Hepatocyte (in vitro differentiated cells): ENCODE results near the gene MAD1L1. TPM values are rescaled to one million over a fixed set of nuclear protein-coding genes. Genes with fewer than 3 reads are reported as not detected.
"Not testable (repeated sequence)": the region's sequence is repeated elsewhere in the genome, so short reads cannot be mapped to it uniquely, and the experiment has no call there.

Experiments used
- DNase-seq: peaks from one replicate; pipeline ENCODE4 v3.0.0-alpha.2; 2016; ENCODE audit warnings: low spot score
- H2AFZ ChIP-seq: fragments of 200-600 bp; sonication (generic); 2 replicates; pipeline ENCODE4 v1.6.0; 2016; ENCODE audit warnings: antibody characterized with exemption, mild to moderate bottlenecking
- H3K27ac ChIP-seq: fragments of 200-600 bp; sonication (generic); 2 replicates; pipeline ENCODE4 v1.5.1; 2016; ENCODE audit warnings: mild to moderate bottlenecking
- H3K27me3 ChIP-seq: fragments of 200-600 bp; sonication (generic); 2 replicates; pipeline ENCODE4 v1.6.1; 2016
- H3K36me3 ChIP-seq: fragments of 200-600 bp; sonication (generic); replicated peaks from 2 replicates; pipeline ENCODE4 v1.5.1; 2016; ENCODE audit warnings: low read depth; ENCODE audit not compliant: insufficient read depth
- H3K4me1 ChIP-seq: fragments of 200-600 bp; sonication (generic); 2 replicates; pipeline ENCODE4 v1.5.1; 2016; ENCODE audit warnings: mild to moderate bottlenecking, moderate library complexity; ENCODE audit not compliant: insufficient read depth
- H3K4me2 ChIP-seq: fragments of 200-600 bp; sonication (generic); 2 replicates; pipeline ENCODE4 v1.6.0; 2016
- H3K4me3 ChIP-seq: fragments of 200-600 bp; sonication (generic); 2 replicates; pipeline ENCODE4 v1.5.1; 2016; ENCODE audit warnings: mild to moderate bottlenecking
- H3K79me2 ChIP-seq: fragments of 200-600 bp; sonication (generic); 2 replicates; pipeline ENCODE4 v1.6.0; 2017; ENCODE audit warnings: mild to moderate bottlenecking
- H3K9me2 ChIP-seq: fragments of 200-600 bp; sonication (generic); replicated peaks from 2 replicates; pipeline ENCODE4 v1.6.0; 2017; ENCODE audit warnings: mild to moderate bottlenecking; ENCODE audit not compliant: insufficient read depth
- H3K9me3 ChIP-seq: fragments of 200-600 bp; sonication (generic); 2 replicates; pipeline ENCODE4 v1.5.1; 2016; ENCODE audit warnings: low read depth, mild to moderate bottlenecking
- H4K20me1 ChIP-seq: fragments of 200-600 bp; sonication (generic); 2 replicates; pipeline ENCODE4 v1.6.0; 2016; ENCODE audit warnings: mild to moderate bottlenecking; ENCODE audit not compliant: insufficient read depth, poor library complexity, severe bottlenecking
- EZH2 ChIP-seq: fragments of 200-600 bp; sonication (generic); IDR thresholded peaks from 2 replicates; pipeline ENCODE4 v1.6.1; 2016; ENCODE audit warnings: antibody characterized with exemption, mild to moderate bottlenecking, borderline replicate concordance
- EZH2phosphoT487 ChIP-seq: fragments of 200-600 bp; sonication (generic); IDR thresholded peaks from one replicate; pipeline ENCODE4 v1.6.1; 2018; ENCODE audit warnings: antibody characterized with exemption, mild to moderate bottlenecking, low read depth, moderate library complexity; ENCODE audit not compliant: unreplicated experiment, severe bottlenecking
- WGBS: methylation state at CpG from one replicate; pipeline ENCODE4 v1.1.6; 2016; ENCODE audit warnings: low lambda C conversion rate; ENCODE audit errors: missing lambda C conversion rate; 5-methylcytosine and 5-hydroxymethylcytosine counted together
- polyA plus RNA-seq: library from polyadenylated mRNA; unstranded; fragments of >200 nt; fragmentation: Nextera tagmentation; extraction: Ambion mirVana; gene quantifications from 2 replicates; pipeline ENCODE4 v1.2.1, GENCODE V29; 2016
- total RNA-seq: library from RNA; depleted of rRNA; stranded (reverse); fragments of >200 nt; gene quantifications from 2 replicates; pipeline ENCODE4 v1.2.3, GENCODE V29; 2014
- TF ChIP-seq, protein P1 (sequence below): fragments of 200-600 bp; sonication (generic); IDR thresholded peaks from 2 replicates; pipeline ENCODE4 v1.5.1; 2016; ENCODE audit warnings: antibody characterized with exemption, mild to moderate bottlenecking; ENCODE audit not compliant: poor library complexity

The MAD1L1 gene
- total and polyA plus RNA-seq, 2 experiments from 2014 or later: 30.7 to 31.0 TPM

DNA sequence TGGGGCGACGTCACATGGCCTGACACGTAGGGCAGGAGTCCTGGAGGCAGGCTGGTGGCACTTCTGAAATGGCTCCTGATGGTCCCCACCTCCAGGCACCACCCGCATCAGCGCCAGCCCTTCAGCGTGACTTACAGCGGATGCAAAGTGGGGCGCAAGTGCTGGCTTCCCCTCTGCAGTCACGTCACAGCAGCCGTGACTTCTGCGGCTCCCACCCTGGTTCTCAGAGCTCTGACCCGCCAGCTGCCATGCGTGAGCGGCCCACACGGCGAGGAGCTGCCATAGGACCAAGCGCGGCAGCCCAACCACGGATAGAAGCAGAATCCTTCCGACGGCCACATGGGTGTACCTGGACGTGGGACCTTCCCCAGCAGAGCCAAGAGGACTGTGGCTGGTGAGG lies 403.6 kb downstream of the MAD1L1 start:
- Histone ChIP-seq H3K27ac (no peak overlapping the region), H3K4me1 (no peaks in the 10 kb centered on the region), H3K4me3 (no peak overlapping the region), H2AFZ (no peak overlapping the region), H3K36me3 (no peaks in the 10 kb centered on the region), H4K20me1 (no peaks in the 10 kb centered on the region), H3K9me3 (no peaks in the 10 kb centered on the region), H3K4me2 (no peak overlapping the region), H3K79me2 (no peaks in the 10 kb centered on the region), H3K27me3 (no peaks in the 10 kb centered on the region), H3K9me2 (no peaks in the 10 kb centered on the region)
- TF ChIP-seq, protein P1, sequence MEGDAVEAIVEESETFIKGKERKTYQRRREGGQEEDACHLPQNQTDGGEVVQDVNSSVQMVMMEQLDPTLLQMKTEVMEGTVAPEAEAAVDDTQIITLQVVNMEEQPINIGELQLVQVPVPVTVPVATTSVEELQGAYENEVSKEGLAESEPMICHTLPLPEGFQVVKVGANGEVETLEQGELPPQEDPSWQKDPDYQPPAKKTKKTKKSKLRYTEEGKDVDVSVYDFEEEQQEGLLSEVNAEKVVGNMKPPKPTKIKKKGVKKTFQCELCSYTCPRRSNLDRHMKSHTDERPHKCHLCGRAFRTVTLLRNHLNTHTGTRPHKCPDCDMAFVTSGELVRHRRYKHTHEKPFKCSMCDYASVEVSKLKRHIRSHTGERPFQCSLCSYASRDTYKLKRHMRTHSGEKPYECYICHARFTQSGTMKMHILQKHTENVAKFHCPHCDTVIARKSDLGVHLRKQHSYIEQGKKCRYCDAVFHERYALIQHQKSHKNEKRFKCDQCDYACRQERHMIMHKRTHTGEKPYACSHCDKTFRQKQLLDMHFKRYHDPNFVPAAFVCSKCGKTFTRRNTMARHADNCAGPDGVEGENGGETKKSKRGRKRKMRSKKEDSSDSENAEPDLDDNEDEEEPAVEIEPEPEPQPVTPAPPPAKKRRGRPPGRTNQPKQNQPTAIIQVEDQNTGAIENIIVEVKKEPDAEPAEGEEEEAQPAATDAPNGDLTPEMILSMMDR: no peak
- no peak for DNase-seq
- WGBS: over 99% methylated on average over 21 of the region's 22 CpGs

DNA sequence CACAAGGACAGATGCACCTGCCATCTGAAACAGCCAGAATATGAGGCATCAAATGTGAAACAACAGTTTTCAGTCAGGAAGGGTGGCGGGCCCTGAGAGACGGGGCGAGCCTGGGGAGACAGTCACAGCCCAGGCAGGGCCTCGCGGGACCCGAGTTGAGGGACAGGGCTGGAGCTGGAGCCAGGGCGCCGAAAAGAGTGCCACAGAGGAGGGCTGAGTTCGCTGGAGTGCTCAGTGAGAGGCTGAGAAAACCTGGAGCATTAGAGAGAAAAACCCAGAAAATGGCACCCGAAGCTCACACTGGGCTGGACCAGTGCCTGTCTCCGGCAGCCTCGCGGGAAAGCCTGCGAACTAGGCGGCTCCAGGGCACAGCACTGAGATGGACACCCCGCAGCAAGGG lies 404.6 kb downstream of the MAD1L1 start:
- 99% methylated on average over 15 of the region's 16 CpGs for WGBS
- not testable (repeated sequence) for H3K79me2 ChIP-seq, H3K27me3 ChIP-seq, H3K36me3 ChIP-seq, H3K9me3 ChIP-seq, H3K4me1 ChIP-seq, H3K27ac ChIP-seq, H3K4me2 ChIP-seq, DNase-seq, H3K9me2 ChIP-seq, H4K20me1 ChIP-seq, H2AFZ ChIP-seq, H3K4me3 ChIP-seq

DNA sequence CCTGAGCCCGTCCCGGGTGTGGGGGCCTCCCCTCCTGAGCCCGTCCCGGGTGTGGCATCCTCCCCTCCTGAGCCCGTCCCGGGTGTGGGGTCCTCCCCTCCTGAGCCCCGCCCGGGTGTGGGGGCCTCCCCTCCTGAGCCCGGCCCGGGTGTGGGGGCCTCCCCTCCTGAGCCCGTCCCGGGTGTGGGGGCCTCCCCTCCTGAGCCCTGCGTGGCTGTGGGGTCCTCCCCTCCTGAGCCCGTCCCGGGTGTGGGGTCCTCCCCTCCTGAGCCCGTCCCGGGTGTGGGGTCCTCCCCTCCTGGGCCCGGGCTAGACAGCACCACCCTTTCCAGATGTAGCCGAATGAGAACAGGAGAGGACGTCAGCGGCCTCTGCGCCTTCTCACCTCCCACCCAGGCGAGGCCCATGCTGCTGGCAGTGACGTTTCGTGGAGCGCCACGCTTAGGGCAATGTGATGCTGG lies 405.2 kb downstream of the MAD1L1 start:
- H3K9me3 ChIP-seq, H3K4me1 ChIP-seq, H4K20me1 ChIP-seq, H3K4me2 ChIP-seq, H3K27me3 ChIP-seq, H3K9me2 ChIP-seq, H2AFZ ChIP-seq, H3K4me3 ChIP-seq, H3K79me2 ChIP-seq, H3K36me3 ChIP-seq, H3K27ac ChIP-seq: not testable (repeated sequence)
- 96% methylated on average over 12 of the region's 27 CpGs for WGBS
- DNase-seq: peak; percentile 2

DNA sequence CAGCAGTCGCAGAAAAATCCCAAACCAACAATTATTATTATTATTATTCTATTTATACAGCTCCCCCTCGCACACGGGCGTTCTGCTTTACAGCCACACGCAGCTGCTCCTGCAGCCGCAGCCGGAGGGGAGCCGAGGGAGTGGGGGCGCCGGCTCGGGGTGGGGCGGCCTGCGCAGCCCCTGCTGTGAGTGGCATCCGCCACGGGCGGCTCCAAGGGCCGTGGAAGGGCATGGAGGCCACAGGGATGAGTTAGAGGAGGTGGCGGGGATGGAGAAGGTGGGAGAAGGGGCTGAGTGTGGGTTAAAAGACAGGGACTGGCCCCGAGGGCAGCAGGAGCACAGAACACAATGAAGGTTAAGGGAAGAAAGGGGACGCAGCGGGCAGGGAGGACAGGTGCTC lies 405.8 kb downstream of the MAD1L1 start:
- not testable (repeated sequence) for H3K4me3 ChIP-seq, H4K20me1 ChIP-seq, H2AFZ ChIP-seq, H3K9me2 ChIP-seq, DNase-seq, H3K36me3 ChIP-seq, H3K27ac ChIP-seq, H3K9me3 ChIP-seq, H3K4me1 ChIP-seq, H3K4me2 ChIP-seq, H3K79me2 ChIP-seq, H3K27me3 ChIP-seq
- 83% methylated on average over 1 of the region's 21 CpGs for WGBS

DNA sequence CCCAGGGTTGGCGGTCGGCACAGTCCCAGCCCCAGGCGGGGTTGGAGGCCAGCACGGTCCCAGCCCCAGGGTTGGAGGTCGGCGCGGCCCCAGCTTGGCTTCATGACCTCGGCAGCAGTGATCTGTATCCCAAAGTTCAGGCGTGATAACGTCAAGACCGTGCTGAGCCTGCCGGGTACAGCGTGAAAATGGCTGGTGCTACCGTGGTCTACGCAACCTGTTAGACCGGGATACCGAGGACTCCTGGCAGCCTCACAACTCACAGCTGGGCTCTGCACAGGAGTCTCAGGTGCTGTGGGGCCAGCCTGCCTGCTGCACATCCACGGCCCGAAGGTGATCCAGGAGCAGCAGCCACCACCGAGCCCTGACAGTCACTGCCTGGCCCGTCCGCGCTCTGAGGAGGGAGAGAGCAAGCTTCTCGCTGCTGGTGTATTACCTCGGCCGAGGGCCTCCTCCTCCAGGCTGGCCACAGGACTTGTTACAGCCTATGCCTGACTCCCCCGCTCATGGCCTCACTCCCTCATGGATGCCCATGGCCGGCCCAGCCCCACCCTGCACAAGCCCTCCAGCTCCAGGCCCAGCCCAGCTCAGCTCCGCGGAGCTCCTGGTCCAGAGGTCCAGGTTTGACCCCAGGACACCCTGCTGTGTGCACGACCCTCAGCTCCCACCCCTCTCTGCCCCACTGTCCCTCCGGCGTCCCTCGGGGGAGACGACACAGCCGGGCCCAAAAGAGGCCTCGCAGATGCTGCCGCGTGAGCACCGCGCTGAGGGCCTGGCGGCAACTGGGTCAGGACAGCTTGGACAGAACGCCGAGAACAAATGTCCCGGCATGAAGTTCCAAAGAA lies 406.6 kb downstream of the MAD1L1 start:
- TF ChIP-seq, protein P1: no peak
- TF ChIP-seq EZH2: no peak
- TF ChIP-seq EZH2phosphoT487: no peak
- Histone ChIP-seq H3K4me2 (no peak overlapping the region), H3K4me1 (no peaks in the 10 kb centered on the region), H2AFZ (no peak overlapping the region), H3K79me2 (no peaks in the 10 kb centered on the region), H3K9me3 (no peaks in the 10 kb centered on the region), H3K9me2 (no peaks in the 10 kb centered on the region), H3K36me3 (no peaks in the 10 kb centered on the region), H3K27ac (no peak overlapping the region), H3K4me3 (no peak overlapping the region), H4K20me1 (no peaks in the 10 kb centered on the region), H3K27me3 (no peaks in the 10 kb centered on the region)
- no peak for DNase-seq
- 95% methylated on average over 39 of the region's 45 CpGs for WGBS

DNA sequence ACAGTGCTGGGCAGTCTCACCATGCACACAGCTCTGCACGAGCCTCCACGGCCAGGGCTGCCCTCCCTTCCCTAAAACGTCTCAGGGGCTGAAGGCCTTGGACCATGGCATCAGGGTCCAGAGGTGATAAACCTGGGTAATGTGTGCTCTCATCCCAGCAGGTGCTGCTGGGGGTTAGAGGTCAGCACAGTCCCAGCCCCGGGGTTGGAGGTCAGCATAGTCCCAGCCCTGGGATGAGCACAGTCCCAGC lies 407.2 kb downstream of the MAD1L1 start:
- not testable (repeated sequence) for H3K4me2 ChIP-seq, H3K79me2 ChIP-seq, H3K27me3 ChIP-seq, H3K4me3 ChIP-seq, H3K4me1 ChIP-seq, H3K27ac ChIP-seq, H3K9me3 ChIP-seq, H2AFZ ChIP-seq, H3K9me2 ChIP-seq, DNase-seq, H4K20me1 ChIP-seq, H3K36me3 ChIP-seq
- WGBS: 90% methylated on average over 4 of the region's 4 CpGs

DNA sequence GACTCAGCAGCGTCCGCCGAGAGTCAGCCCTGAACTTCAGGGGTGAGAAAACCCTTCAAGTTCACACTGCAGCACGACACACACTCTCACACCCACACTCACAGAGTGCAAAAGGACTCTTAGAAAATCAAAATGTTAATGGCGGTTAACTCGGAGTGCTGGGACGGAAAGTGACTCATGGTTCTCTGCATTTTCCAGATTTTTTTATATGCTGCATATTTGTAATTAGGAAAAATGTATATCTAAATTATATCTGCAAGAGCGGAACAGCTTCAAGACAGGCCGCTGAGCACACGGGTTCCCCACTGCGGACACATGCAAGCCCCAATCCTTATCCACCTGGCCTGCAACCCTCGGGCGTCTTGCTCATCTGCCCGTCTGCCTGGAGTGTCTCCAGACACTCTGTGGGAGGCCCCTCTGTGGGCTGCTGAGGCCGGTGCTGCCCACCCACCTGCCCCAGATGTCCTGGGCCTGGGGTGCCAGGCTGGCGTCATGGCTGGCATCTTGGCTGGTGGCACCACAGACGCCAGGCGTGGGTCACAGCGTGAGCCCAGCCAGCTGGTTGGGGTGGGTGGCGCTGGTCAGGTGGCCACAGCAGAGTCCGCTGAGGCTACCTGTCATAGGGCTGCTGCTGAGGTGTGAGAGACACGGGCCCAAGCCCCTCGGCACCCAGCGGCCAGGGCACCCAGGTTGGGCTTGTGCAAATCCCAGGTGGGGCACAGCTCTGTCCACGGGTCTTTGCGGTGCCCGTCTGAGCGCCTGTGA lies 407.7 kb downstream of the MAD1L1 start:
- H3K4me2 ChIP-seq, H3K4me3 ChIP-seq, H3K79me2 ChIP-seq, H4K20me1 ChIP-seq, H3K27me3 ChIP-seq, H3K9me2 ChIP-seq, H3K4me1 ChIP-seq, DNase-seq, H2AFZ ChIP-seq, H3K27ac ChIP-seq, H3K36me3 ChIP-seq, H3K9me3 ChIP-seq: not testable (repeated sequence)
- WGBS: 94% methylated on average over 27 of the region's 28 CpGs
